Activated CD8-positive, alpha-beta memory T cell treated with anti-CD3 and anti-CD28 coated beads, Interleukin-2, amount 50 U/mL, for 4 hours (primary cell): Measurements from ENCODE around the gene ADCY5.

ENCODE experiments used
- DNase-seq: peaks from one replicate; pipeline ENCODE4 v3.0.0-alpha.2; 2020

ADCY5 gene

GRCh38 chr3:123424999-123425712 lies 23.7 kb downstream of the ADCY5 start:
- no peak for DNase-seq

- DNase-seq: no peak
These were observed 24.4 kb downstream of the ADCY5 start for GRCh38 chr3:123424321-123424998.

DNA sequence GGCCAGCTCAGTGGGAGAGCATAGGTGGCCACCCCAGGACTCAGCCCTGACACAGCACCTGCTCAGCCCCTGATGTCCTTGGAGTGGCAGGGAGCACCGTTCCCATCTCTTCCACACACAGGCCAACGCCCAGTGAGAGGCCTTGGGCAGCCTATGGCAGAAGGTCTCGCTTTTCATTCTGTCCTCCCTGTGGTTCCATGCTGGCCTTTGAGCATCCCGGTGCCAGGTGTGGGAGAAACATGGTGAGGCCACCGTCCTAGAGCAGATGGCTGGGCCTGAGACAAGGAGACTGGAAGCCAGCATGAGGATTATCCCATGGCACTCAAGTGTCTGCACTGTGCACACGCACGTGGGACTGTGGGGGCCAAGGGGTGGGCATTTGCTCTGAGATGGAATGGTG lies 25.1 kb downstream of the ADCY5 start:
- no peak for DNase-seq

DNA sequence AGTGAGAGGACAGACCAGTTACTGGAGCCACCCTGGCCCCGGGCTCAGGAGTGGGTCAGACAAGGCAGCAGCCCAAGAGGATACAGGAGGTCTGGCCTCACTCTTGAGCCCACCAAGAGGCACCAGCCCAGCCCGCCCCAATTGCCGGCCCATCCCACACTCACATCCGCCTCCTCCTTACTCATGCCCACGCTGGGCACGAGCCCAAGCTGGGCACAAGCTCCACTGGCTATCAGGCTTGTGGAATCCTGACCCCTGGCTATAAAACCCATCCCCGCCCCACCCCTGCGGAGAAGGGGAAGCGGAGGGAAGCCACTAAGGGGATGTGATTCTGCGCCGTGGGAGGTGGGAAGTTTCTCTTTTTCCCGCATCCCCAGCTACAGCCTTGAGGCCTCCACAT lies 25.9 kb downstream of the ADCY5 start:
- no peak for DNase-seq

DNA sequence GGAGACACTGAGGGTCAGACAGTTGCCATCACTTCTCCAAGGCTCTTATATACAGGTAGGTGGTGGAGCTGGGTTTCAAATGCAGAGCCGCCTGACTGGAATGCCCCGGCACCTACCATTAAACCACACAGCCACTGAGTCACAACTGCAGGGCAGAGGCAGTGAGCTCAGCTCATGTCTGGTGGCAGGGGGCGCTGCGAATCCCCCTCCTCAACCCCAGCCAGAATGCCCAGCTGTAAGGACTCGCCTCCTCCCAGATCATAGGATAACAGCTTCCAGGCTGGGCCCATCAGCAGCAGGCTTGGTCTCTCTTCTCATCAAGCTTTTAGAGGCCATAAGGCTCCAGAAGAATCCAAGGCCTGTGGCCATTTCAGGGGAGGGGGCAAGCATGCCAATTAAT lies 26.4 kb downstream of the ADCY5 start:
- DNase-seq: no peak

DNA sequence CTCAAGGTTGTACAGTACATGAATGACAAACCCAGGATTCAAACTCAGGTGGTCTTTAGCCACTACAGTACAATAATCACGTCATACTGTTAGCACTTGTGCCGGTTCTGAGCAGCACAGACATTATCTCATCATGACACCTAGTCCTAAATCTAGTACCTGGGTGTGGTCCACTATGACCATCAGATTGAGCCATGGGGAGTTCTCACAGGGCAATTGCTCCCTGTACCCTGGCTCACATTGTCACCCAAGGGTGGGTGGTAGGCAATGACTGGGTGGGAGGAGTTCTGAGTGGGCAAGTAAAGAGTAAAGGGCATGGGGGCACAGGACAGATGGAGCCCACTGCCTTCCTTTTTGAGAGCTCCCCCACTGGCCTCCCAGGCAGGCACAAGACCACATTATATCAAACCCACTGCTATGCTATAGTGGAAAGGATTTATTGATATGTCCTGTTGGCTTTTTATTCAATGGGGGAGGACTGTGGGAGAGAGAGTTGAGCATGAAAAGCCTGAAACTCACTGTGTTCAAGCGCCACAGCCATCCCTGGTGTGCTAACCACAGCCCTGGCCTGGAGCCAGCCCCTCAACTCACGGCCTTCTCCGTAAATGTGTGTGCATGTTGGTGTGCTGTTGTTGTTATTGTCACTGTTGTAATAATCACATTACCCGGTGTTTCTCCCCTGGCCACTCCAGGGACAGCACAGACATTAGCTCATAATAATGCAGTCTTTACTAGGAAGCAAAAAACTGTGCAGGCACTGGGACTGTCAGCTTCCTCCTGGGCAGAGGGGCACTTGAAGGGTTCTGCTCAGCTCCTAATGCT lies 27.3 kb downstream of the ADCY5 start:
- DNase-seq: no peak

DNA sequence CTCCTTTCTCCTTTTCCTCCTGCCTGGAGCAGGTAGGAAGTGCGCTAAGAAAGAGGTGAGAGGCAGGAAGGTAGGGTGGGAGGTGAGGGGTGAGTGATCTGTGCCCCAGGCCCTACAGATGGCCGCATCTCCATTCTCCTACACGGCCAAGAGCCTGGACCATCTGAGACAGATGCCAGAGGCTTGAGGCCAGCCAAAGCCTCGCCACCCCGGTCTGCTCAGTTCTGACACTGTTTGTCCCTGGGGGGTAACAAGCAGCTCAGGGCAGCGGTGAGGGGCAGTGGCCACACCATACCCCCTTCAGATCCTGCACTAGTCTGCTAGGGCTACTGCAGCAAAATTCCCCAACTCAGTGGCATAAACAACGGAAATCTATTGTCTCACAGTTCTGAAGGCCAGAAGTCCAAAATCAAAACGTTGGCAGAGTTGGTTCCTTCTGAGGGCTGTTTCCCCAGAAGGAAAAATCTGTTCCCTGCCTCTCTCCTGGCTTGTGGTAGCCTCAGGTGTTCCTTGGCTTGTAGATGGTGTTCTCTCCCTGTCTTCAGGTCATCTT lies 28.4 kb downstream of the ADCY5 start:
- no peak for DNase-seq

- DNase-seq: no peak
These were observed 29.0 kb downstream of the ADCY5 start for GRCh38 chr3:123419850-123420297.

GRCh38 chr3:123419181-123419849 lies 29.6 kb downstream of the ADCY5 start:
- DNase-seq: no peak

GRCh38 chr3:123416647-123417046 lies 32.2 kb downstream of the ADCY5 start:
- no peak for DNase-seq

DNA sequence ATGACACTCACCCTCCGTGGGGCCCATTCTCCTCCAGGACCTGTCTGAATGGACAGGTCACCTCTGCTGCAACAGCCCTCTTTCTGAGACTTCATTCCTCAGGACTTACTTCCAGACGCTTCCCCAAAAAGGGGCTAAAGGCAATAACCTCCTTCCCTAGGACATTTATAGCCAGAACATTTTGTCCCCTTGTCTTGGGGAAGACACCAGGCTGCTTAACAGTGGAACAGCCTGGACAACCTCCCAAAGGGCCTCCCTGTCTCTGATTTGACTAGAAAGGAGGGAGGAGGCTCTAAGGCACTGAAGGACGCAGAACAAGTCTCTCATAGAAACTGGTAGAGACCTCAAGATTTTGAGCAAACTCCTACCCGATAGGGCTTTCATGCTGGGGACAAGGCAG lies 32.7 kb downstream of the ADCY5 start:
- no peak for DNase-seq

DNA sequence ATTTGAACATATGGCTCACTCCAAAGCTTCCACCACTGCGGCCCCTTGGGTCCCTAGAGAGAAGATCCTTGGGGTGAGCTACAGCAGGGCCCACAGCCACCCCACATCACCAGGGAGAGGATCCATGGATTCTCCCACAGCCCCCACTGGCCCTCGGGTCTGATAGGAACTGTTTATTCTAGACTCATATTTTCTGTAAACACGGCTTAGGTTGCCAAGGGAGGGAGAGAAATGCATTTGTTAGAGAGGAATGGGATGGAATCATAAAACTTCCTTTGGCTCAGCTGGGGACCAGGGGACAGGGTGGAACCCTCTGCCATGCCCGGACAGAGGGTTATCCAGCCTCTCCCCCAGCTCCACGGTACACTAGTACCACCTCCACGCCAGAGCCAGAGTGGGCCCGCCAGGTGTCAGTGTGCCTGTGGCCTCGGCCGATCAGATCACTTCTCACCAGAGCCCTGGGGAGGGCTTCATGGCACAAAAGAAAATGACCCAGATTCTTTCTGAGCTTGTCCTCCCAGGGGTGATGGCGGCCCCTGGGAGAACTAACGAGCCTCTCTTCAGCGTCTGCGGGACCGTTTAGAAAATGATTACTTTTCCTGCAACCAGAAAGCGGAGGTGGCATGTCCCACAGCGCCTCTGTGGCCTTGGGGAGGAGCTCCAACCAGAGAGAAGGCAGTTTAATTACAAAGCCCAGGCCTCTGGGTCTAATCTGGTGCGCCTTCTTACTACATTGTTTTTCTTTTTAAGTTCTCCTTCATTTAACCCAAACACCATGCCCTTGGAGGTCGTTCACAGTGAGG lies 33.7 kb downstream of the ADCY5 start:
- no peak for DNase-seq

GRCh38 chr3:123412811-123413604 lies 35.9 kb downstream of the ADCY5 start:
- no peak for DNase-seq

DNA sequence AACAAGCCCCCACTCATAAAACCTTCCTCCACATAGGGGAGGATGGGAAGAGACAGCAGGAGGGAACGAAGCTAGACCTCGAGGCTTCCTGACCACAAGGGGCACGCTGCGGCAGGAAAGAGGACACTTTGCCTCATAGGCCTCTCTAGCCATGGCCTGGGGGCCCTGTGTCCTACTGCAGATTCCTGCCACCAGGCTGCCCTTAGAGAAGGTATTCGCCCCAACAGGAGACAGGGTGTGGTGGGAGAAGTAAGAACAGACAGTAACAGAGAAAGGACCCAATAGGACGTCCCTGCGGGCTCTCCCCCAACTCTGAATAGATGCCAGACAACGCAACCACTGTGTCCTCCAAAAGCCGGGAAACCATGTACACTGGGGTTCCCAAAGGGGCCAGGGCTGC lies 36.8 kb downstream of the ADCY5 start:
- DNase-seq: no peak

DNA sequence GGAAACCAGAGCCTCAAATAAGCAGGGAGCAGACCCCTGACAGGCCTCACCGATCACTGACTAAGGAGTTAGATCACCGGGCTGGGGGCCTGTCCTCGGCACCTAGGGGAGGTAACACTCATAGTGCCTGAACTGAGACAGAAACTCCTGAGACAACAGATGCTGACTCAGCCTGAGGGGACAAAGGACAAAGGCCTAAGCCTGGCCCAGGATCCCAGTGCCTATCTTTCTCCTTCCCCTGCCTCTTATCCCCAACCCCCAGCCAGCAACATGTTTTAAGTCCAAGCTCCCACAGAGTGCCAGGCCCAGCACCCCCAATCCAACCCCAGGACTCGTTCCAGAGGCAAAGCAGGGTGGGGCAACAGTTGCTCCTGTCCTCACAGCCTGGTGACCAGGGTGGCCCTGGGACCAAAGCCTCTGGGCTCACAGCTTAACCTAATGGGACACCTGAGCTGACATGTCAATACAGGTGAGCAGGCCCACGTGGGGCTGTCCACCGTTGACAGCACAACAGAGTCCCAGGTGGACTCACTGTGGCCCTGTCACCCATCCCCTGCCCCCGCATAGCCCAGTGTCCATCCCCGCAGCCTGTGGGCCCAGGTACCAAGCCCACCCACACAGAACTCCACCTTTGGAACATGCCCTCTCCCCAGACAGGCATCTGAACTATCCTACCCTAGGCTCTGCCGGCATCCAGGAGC lies 37.4 kb downstream of the ADCY5 start:
- DNase-seq: no peak

GRCh38 chr3:123410149-123410515 lies 38.8 kb downstream of the ADCY5 start:
- no peak for DNase-seq

- DNase-seq: no peak
These were observed 39.3 kb downstream of the ADCY5 start for GRCh38 chr3:123409443-123410148.

DNA sequence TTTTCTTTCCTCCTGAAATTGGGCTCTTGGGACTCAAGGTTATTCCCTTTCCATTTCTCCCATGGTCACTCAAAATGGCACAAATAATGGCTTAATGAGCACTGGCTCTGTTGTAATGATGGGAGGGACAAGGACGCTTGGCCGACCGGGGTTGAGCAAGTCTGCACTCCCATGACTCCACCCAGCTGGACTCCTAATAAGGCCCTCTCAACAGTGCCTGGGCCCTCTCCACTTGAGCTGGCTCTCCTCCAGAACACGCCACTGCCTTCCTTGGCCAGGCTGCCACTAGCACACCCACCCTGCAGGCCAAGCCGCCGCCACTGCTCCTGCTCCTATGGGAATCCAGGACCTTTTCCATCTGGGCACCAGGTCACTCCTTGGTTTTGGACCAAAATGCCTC lies 42.3 kb downstream of the ADCY5 start:
- no peak for DNase-seq

GRCh38 chr3:123405936-123406510 lies 42.9 kb downstream of the ADCY5 start:
- no peak for DNase-seq

- no peak for DNase-seq
These were observed 43.9 kb downstream of the ADCY5 start for GRCh38 chr3:123405021-123405420.
